Stimulated activated CD8-positive, alpha-beta memory T cell treated with anti-CD3 and anti-CD28 coated beads, Interleukin-7, amount 100 ng/mL, for 24 hours (primary cell): ENCODE data around the gene FLT1.

Experiments
- DNase-seq: peaks from one replicate; pipeline ENCODE4 v3.0.0-alpha.2; 2020; ENCODE audit warnings: low read depth

Gene FLT1

GRCh38 chr13:28457521-28457920 lies 37.4 kb downstream of the FLT1 start:
- DNase-seq, result no peak

GRCh38 chr13:28455580-28456194 lies 39.2 kb downstream of the FLT1 start:
- no peak for DNase-seq

- DNase-seq, result no peak
Observed at GRCh38 chr13:28452755-28453154, 42.2 kb downstream of the FLT1 start.

GRCh38 chr13:28451482-28452217 lies 43.3 kb downstream of the FLT1 start:
- DNase-seq, result no peak

GRCh38 chr13:28449826-28450773 lies 44.8 kb downstream of the FLT1 start:
- no peak for DNase-seq

GRCh38 chr13:28448651-28449358 lies 46.1 kb downstream of the FLT1 start:
- no peak for DNase-seq

- no peak for DNase-seq
Observed at GRCh38 chr13:28447989-28448388, 46.9 kb downstream of the FLT1 start.

- DNase-seq, result no peak
Observed at GRCh38 chr13:28447206-28447605, 47.7 kb downstream of the FLT1 start.

GRCh38 chr13:28442839-28443238 lies 52.1 kb downstream of the FLT1 start:
- no peak for DNase-seq

- no peak for DNase-seq
Observed at GRCh38 chr13:28441529-28441928, 53.4 kb downstream of the FLT1 start.

GRCh38 chr13:28440774-28441504 lies 54.0 kb downstream of the FLT1 start:
- no peak for DNase-seq

GRCh38 chr13:28438598-28439334 lies 56.2 kb downstream of the FLT1 start:
- DNase-seq, result no peak

- no peak for DNase-seq
Observed at GRCh38 chr13:28438067-28438466, 56.9 kb downstream of the FLT1 start.

GRCh38 chr13:28435917-28436316 lies 59.0 kb downstream of the FLT1 start:
- no peak for DNase-seq

GRCh38 chr13:28434926-28435325 lies 60.0 kb downstream of the FLT1 start:
- no peak for DNase-seq

- no peak for DNase-seq
Observed at GRCh38 chr13:28432816-28433560, 61.9 kb downstream of the FLT1 start.

GRCh38 chr13:28429685-28430290 lies 65.1 kb downstream of the FLT1 start:
- no peak for DNase-seq

GRCh38 chr13:28429096-28429495 lies 65.8 kb downstream of the FLT1 start:
- no peak for DNase-seq

GRCh38 chr13:28426381-28426780 lies 68.5 kb downstream of the FLT1 start:
- DNase-seq, result no peak

- DNase-seq, result no peak
Observed at GRCh38 chr13:28425793-28426192, 69.1 kb downstream of the FLT1 start.
